ENCODE results near the gene APOBEC3H. TPM values are rescaled to one million over a fixed set of nuclear protein-coding genes. Genes with fewer than 3 reads are reported as not detected.

The APOBEC3H gene
- total RNA-seq, 2 experiments from 2014 or later = 0.67 to 0.85 TPM

GRCh38 chr22:39081016-39081415 lies 16.0 kb upstream of the APOBEC3H start:
- Histone ChIP-seq H3K27me3 (ENCODE audit: control insufficient read depth in 1 of 2, insufficient read depth in 2 of 2, low read length in 2 of 2) (no peaks in the 10 kb centered on the region), H3K4me1 (ENCODE audit: insufficient read depth, low read length) (peaks cover 89% of the 10 kb centered on the region), H3K36me3 (ENCODE audit: insufficient read depth, low read length) (peaks cover 48% of the 10 kb centered on the region), H3K4me3 (ENCODE audit: low read length) (no peak overlapping the region), H3K9me3 (ENCODE audit: control insufficient read depth in 1 of 2, insufficient read depth in 1 of 2, low read length in 2 of 2) (no peaks in the 10 kb centered on the region), H3K27ac (ENCODE audit: low read depth in 1 of 2, low read length in 2 of 2) (no peak overlapping the region)
- TF ChIP-seq, protein P1, sequence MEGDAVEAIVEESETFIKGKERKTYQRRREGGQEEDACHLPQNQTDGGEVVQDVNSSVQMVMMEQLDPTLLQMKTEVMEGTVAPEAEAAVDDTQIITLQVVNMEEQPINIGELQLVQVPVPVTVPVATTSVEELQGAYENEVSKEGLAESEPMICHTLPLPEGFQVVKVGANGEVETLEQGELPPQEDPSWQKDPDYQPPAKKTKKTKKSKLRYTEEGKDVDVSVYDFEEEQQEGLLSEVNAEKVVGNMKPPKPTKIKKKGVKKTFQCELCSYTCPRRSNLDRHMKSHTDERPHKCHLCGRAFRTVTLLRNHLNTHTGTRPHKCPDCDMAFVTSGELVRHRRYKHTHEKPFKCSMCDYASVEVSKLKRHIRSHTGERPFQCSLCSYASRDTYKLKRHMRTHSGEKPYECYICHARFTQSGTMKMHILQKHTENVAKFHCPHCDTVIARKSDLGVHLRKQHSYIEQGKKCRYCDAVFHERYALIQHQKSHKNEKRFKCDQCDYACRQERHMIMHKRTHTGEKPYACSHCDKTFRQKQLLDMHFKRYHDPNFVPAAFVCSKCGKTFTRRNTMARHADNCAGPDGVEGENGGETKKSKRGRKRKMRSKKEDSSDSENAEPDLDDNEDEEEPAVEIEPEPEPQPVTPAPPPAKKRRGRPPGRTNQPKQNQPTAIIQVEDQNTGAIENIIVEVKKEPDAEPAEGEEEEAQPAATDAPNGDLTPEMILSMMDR (IDR thresholded peaks at IDR 0.05) = no peak
- no peaks in the 10 kb centered on the region for H3K9me3 Mint-ChIP-seq
- H3K36me3 Mint-ChIP-seq (ENCODE audit: low read depth) = peaks cover 54% of the 10 kb centered on the region
- no peaks in the 10 kb centered on the region for H3K27me3 Mint-ChIP-seq
- no peak overlapping the region for H3K4me3 Mint-ChIP-seq
- H3K4me1 Mint-ChIP-seq (ENCODE audit: low read depth) = peaks cover 30% of the 10 kb centered on the region
- H3K27ac Mint-ChIP-seq = peak overlapping the region; percentile 59
- ChIA-PET CTCF (no interaction called here), POLR2A (interaction anchor here (0.8 to 1.1 kb wide), 3 partner anchors 11 to 239 kb away, joined by 3 to 5 read pairs (median 3); partner anchors contain the start of genes CBX7 and RPL3)
- intact Hi-C loops (cut with DNase I, micrococcal nuclease) = loop anchor here in 1 of 2 experiments (5.0 kb wide), 1 partner anchor 36 kb away; no protein-coding TSS in a partner anchor
- DNase-seq (no peak), ATAC-seq (ENCODE audit: poor library complexity) (no peak)

- ChIA-PET POLR2A (interaction anchor here (1.1 kb wide), 1 partner anchor 238 kb away, joined by 3 read pairs; the partner anchor contains the start of gene RPL3), CTCF (no interaction called here)
- TF ChIP-seq, protein P1 (IDR thresholded peaks at IDR 0.05) = no peak
- H3K4me3 ChIP-seq (ENCODE audit: low read length) = no peak overlapping the region
- H3K9me3 ChIP-seq (ENCODE audit: control insufficient read depth in 1 of 2, insufficient read depth in 1 of 2, low read length in 2 of 2) = no peaks in the 10 kb centered on the region
- H3K4me1 Mint-ChIP-seq (ENCODE audit: low read depth) = peaks cover 30% of the 10 kb centered on the region
- DNase-seq = no peak
- H3K27me3 Mint-ChIP-seq = no peaks in the 10 kb centered on the region
- peaks cover 53% of the 10 kb centered on the region for H3K36me3 ChIP-seq (ENCODE audit: insufficient read depth, low read length)
- H3K27ac ChIP-seq (ENCODE audit: low read depth in 1 of 2, low read length in 2 of 2) = no peak overlapping the region
- intact Hi-C loops (cut with DNase I, micrococcal nuclease) = loop anchor here in 1 of 2 experiments (5.0 kb wide), 1 partner anchor 36 kb away; no protein-coding TSS in a partner anchor
- peaks cover 90% of the 10 kb centered on the region for H3K4me1 ChIP-seq (ENCODE audit: insufficient read depth, low read length)
- H3K27ac Mint-ChIP-seq = peak overlapping the region; percentile 59
- no peaks in the 10 kb centered on the region for H3K27me3 ChIP-seq (ENCODE audit: control insufficient read depth in 1 of 2, insufficient read depth in 2 of 2, low read length in 2 of 2)
- no peaks in the 10 kb centered on the region for H3K9me3 Mint-ChIP-seq
- no peak for ATAC-seq (ENCODE audit: poor library complexity)
- H3K36me3 Mint-ChIP-seq (ENCODE audit: low read depth) = peaks cover 59% of the 10 kb centered on the region
- no peak overlapping the region for H3K4me3 Mint-ChIP-seq
These were observed 15.4 kb upstream of the APOBEC3H start for GRCh38 chr22:39081598-39081997.

DNA sequence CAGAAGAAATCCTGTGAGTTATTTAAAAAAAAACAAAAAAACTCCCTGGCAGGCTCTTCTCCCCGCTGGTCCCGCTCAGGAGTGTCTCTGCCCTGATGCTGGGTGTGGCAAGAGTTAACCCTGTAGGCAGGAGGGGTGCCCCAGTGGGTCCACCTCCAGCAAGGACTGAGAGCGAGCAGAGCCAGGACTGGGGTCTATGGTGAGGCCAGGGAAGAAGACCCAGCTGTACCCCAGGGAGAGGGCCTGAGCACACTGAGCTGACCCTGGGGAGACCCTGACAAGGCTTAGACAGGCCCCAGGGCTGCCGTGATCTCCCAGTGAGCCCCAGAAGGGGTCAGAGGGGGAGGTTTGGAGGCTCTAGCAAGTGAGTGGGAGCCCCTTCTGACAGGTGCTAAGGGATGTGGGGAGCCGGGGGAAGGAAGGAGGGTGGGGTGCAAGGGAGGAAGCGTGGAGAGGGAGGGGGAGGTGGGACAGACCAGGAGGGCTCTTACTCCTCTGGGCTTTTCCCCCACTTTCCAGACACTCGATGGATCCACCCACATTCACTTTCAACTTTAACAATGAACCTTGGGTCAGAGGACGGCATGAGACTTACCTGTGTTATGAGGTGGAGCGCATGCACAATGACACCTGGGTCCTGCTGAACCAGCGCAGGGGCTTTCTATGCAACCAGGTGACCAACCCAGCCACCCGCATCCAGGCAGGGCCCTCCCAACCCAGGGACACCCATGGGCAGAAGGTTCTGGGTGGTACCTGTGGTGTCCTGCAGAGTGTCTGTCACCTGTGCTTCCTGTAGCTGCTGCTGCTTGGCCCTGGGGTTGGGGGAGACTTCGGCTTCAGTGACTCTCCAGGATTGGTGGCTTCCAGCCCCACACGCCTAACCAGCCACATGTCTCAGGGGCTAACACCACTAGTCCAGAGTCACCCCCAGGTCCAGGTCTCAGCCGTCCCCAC lies 13.6 kb upstream of the APOBEC3H start:
- ChIA-PET CTCF (no interaction called here), POLR2A (no interaction called here)
- H3K9me3 Mint-ChIP-seq = no peaks in the 10 kb centered on the region
- H3K4me3 Mint-ChIP-seq = peak overlapping the region; percentile 15
- peak overlapping the region; percentile 51 for H3K27ac Mint-ChIP-seq
- ATAC-seq (ENCODE audit: poor library complexity) (no peak), DNase-seq (no peak)
- H3K36me3 Mint-ChIP-seq (ENCODE audit: low read depth) = peaks cover 58% of the 10 kb centered on the region
- H3K4me3 ChIP-seq (ENCODE audit: low read length) = no peak overlapping the region
- peaks cover 59% of the 10 kb centered on the region for H3K36me3 ChIP-seq (ENCODE audit: insufficient read depth, low read length)
- no peaks in the 10 kb centered on the region for H3K27me3 Mint-ChIP-seq
- H3K9me3 ChIP-seq (ENCODE audit: control insufficient read depth in 1 of 2, insufficient read depth in 1 of 2, low read length in 2 of 2) = no peaks in the 10 kb centered on the region
- H3K27me3 ChIP-seq (ENCODE audit: control insufficient read depth in 1 of 2, insufficient read depth in 2 of 2, low read length in 2 of 2) = no peaks in the 10 kb centered on the region
- TF ChIP-seq, protein P1 (IDR thresholded peaks at IDR 0.05) = no peak
- H3K4me1 Mint-ChIP-seq (ENCODE audit: low read depth) = peaks cover 30% of the 10 kb centered on the region
- H3K4me1 ChIP-seq (ENCODE audit: insufficient read depth, low read length) = peaks cover 91% of the 10 kb centered on the region
- intact Hi-C loops (cut with DNase I, micrococcal nuclease) = loop anchor here in 1 of 2 experiments (5.0 kb wide), 1 partner anchor 34 kb away; no protein-coding TSS in a partner anchor
- H3K27ac ChIP-seq (ENCODE audit: low read depth in 1 of 2, low read length in 2 of 2) = peak overlapping the region in 1 of 2 donors; percentile 24

Measured in CD4-positive, alpha-beta T cell (primary cell).